Stimulated activated CD4-positive, alpha-beta T cell treated with anti-CD3 and anti-CD28 coated beads, TNF-alpha, amount 100 ng/mL, for 24 hours (primary cell): ENCODE results near the gene TRPC4AP.
"Not testable (repeated sequence)": the region's sequence is repeated elsewhere in the genome, so short reads cannot be mapped to it uniquely, and the experiment has no call there.

Experiments used
- DNase-seq, 3 experiments: peaks; one replicate each; pipeline ENCODE4 v3.0.0-alpha.2; 2020; ENCODE audit warnings: low read depth in 3 of 3

Gene TRPC4AP

DNA sequence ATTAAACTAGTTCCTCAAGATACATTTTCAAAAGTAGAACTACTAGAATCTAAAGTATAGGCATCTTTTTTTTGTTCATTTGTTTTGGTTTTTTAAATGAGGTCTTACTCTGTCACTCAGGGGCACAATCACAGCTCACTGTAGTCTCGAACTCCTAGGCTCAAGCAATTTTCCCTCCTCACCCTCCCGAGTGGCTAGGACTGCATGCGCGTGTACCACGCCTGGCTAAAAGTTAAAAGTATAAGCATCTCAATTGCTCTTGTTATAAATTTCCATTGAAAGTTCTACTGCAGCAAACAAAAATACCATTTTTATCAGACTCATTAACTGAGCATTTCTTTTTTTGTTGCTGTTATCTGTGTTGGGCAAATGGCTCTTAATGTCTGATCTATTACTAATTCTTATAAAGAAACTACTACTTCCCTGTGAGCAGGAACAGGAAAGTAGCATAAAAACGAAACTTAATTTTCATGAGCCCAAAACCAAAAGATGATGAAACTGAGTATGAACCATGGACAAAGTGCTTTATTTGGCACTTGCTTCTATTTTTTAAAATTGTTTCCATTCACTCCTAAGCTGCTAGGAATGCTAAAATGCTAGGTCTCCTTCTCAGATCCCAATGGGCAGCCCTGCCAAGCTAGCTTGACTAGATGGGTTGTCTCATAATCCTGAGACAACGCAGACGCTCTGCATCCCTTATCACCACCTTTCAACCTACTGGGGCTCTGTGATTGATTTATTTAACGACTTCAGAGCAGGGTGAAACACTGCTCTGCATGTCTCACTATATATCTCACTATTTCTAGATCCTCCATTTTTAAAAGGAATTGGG lies 36.9 kb downstream of the TRPC4AP start:
- DNase-seq = no peak

DNA sequence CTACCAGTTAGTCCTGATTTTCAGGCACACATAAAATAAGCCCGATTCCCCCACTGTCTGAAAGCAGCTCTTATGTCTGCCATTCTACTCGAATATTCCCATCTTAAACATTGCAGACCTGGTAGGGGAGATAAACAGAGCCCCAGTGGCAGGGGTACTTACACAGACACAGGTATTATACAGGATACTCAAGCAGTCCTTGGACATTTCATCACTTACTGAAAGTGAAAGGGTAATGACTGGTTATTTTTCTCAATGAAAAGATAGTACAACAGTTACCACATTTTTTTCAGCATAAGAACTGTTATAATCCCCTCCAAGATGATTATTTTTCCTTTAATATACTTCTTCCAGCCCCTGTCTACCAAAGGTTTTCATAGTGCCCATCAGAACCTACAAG lies 37.8 kb downstream of the TRPC4AP start:
- no peak for DNase-seq

DNA sequence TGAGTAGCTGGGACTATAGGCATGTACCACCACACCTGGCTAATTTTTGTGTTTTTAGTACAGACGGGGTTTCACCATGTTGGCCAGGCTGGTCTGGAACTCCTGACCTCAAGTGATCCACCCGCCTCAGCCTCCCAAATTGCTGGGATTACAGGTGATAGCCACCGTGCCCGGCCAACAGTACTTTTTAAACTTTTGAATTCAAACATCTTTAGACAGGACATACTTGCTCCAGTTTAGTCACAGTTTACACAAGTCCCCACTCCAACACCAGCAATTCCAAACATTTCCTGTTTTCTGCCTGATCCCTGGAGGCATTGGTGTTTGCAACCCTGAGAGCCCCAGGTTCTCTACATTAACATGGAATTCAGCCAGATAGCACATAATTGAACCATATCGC lies 40.0 kb downstream of the TRPC4AP start:
- DNase-seq = not testable (repeated sequence)

DNA sequence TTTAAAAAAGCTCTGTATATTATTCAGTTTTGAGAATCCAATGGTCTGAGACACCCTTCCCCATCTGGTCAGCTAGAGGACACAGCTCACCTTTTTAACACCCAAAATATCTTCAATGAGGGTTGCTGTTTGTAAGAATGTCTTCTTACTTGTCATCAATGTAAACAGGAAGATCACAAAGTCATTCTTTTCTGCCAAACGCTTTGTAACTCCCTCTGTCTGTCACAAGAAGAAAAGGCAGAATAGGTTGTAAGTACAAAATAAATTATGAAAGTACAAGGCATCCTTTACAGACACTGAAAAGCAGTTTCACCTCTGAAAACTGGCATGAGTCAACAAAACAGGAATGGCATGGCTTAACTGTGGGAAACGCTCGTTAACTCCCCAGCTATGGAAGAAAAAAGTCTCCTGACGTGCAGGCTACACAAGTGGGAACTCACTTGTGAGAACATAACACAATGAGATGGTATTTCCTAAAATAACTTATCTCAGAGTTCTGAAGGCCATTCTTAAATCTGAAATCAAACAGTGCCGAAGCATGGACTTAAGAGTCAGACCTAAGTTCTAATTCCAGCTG lies 42.7 kb downstream of the TRPC4AP start:
- no peak for DNase-seq

DNA sequence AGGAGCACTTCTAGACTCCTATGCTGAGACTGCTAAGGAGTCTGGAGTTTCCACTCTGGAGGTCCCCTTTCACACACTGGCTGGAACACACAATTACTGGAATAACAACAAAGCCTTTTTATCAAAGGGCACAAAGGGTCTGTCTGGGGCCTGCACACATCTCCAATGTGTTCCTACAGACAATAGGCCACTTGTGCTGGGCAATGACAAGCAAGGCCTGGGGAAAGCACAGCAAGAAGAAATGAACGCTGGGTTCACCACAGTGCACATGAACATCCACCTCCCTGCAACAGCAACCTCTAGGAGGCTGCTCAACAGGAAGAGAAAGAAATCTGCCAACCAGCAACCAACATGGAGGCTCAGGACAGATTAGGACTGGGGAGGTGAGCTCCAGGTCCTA lies 43.9 kb downstream of the TRPC4AP start:
- DNase-seq = no peak

DNA sequence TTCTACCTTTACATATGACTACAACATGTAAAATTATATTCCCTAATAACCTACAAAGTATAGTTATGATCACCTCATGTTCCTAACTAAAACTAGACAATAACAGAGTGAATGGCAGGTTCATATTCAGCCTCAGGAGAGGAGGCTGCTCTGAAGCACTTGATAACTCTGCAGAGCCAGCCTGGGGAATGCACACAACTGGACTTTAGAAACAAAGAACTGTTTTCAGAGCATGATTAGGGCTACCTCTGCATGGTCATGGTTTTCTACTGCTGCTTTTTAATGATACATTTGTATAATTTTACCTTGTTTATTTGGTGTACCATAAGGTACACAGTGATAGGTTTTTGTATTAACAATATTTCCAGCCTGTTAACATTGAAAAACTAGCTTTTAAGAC lies 50.3 kb downstream of the TRPC4AP start:
- no peak for DNase-seq

DNA sequence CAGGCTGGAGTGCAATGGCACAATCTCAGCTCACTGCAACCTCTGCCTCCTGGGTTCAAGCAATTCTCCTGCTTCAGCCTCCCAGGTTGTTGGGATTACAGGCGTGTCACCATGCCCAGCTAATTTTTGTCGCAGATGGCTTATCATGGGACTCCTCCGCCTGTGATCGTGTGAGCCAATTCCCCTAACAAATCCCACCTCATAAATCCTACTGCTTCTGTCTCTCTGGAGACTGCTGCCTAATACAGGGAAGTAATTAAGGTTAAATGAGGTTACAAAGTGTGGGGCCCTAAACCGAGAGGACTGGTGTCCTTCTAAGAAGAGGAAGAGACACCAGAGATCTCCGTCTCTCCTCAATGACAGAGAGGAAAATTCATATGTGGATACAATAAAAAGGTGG lies 52.0 kb downstream of the TRPC4AP start:
- DNase-seq = no peak

DNA sequence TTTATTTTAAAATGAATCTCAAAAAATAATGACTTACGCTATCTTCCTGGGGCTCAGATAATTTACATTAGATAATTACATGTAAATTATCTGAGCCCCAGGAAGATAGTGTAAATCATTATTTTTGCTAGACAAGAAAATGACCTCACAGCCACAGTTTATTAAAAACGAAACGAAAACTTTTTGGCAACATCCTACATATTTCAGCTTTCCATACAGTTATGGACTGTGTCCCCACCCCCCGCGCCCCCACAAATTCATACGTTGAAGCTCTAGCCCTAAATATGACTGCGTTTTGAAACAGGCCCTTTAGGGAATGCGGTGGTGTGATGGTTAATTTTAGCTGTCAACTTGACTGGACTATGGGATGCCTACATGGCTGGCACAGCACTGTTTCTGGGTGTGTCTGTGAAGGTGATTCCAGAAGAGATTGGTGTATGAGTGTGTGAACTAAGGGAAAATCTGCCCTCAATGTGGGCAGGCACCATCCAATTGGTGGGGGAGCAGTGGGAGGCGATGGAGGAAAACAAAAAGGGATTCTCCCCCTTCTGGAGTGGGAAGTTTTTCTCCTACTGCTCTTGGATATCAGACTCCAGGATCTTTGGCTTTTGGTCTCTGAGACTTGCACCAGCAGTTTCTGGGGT lies 52.6 kb downstream of the TRPC4AP start:
- no peak for DNase-seq

DNA sequence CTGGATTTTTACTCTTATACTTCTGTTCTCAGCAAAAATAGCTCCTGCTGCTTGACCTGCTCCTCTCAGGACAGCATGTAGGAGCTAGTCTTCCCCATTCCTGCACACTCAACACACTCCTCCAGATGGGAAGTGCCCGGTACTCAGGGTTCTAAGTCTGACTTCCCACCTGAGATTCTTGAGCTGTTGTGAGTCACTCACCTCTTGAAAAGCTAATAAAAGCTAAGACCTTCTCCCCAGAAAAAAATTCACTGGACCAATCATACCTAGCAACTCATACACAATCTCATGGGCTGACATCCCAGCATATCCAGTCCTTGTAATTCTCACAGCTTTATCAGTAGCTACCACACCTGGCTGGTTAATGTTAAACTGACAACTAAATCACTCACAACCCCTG lies 53.5 kb downstream of the TRPC4AP start:
- no peak for DNase-seq

DNA sequence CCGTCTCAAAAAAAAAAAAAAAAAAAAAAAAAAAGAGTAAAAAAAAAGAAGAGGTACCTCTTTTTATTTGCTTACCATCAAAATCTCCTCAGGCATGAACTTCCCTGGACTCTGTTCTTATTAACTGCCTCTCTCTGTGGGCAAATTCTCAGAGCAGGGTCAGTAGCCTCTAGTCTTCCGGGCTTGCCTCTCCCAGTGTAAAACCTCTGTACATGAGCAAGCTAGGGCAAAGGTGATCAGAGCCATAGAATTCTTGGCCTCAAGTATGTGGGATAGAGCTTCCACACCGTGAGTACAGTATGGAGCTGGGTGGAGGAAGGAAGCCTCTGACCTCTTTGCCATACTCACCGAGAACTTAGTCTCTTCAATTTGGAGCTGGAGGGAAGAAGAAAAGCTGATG lies 58.5 kb downstream of the TRPC4AP start:
- DNase-seq = no peak

DNA sequence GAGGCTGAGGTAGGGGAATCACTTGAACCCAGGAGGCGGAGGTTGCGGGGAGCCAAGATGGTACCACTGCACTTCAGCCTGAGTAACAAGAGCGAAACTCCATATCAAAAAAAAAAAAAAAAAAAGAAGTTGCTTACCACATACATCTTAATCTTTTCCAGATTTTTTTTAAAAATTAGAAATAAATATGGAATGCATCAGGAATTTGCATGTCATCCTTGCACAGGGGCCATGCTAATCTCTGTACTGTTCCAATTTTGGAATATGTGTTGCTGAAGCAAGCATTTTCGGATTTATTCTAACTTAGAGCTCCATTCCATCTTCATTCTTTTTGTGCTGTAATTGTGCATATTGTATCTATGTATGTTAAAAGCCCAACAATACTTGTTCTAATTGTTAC lies 62.5 kb downstream of the TRPC4AP start:
- DNase-seq = no peak

DNA sequence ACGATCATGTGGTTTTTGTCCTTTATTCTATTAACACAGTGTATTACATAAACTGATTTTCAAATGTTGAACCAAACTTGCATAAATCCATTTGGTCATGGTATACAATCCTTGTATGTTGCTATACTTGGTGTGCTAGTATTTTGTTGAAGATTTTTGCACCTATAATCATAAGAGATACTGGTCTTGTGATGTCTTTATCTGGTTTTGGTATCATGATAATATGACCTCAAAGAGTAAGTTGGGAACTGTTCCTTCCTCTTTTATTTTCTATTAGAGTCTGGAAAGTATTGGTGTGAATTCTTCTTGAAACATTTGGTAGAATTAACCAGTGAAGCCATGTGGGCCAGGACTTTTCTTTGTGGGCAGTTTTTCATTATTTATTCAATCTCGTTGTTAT lies 65.3 kb downstream of the TRPC4AP start:
- no peak for DNase-seq

DNA sequence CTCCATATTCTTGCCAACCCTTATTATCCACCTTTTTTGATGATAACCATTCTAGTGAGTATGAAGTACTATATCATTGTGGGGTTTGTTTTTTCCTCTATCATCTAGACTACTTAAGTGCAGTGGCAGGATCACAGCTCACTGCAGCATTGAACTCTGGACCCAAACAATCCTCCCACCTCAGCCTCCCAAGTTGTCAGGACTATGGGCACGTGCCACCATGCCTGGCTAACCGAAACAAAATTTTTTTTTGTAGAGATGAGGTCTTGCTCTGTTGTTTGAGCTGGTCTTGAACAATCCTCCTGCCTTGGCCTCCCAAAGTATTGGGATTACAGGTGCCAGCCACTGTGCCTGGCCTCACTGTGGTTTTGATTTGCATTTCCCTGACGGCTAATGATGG lies 67.5 kb downstream of the TRPC4AP start:
- no peak for DNase-seq

DNA sequence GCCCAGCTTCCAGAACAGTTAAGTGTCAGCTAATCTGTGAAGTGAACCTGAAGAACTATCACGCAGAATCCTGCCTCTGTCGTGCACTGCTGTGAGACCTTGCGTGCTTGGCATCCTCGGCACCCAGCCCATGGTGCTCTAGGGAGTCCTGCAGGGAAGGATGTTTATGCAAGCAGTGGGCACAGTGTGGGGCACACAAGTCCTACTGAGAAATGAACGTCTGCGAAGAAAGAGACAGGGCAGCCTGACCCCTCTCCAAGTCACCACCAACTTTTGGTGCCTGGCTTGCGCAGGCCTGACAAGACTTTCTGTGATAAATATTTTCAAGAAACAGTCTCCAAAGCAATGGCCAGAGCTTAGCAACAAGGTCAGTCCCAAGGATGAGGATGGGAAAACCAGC lies 69.0 kb downstream of the TRPC4AP start:
- DNase-seq = no peak

DNA sequence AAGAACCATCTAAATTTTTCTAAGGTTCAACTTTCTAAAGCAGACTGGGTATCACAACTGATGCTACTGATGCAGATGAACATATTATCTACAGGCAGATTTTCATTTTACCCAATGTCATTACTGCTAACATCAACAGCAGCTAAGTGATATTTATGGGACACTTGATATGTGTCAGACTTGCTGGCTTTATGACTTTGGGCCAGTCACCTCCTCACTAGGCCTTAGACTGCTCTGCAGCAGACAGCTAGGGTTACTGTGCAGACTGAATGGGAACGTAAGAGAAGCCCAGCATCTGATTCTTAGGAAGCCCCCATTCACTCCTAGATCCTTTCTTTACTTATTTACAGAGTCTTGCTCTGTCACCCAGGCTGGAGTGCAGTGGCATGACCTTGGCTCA lies 70.8 kb downstream of the TRPC4AP start:
- DNase-seq = no peak

DNA sequence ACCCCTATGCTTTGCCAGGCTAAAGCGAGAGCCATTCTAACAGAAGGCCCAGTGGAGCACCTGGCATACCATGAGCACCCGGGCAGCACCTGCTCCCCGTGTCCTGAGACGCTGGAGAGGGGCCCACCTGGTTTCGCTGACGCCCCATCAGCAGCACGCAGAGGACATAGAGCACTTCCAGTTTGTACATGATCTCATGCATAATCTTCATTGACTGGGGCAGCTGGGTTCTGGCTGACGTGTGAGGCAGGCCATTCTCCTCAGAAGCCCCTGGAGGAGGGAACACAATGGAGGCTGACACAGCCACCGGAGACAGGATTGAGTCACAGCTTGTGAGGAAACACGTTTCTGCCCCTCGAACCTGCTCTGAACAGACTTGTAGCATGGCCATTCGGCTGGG lies 71.5 kb downstream of the TRPC4AP start:
- no peak for DNase-seq

DNA sequence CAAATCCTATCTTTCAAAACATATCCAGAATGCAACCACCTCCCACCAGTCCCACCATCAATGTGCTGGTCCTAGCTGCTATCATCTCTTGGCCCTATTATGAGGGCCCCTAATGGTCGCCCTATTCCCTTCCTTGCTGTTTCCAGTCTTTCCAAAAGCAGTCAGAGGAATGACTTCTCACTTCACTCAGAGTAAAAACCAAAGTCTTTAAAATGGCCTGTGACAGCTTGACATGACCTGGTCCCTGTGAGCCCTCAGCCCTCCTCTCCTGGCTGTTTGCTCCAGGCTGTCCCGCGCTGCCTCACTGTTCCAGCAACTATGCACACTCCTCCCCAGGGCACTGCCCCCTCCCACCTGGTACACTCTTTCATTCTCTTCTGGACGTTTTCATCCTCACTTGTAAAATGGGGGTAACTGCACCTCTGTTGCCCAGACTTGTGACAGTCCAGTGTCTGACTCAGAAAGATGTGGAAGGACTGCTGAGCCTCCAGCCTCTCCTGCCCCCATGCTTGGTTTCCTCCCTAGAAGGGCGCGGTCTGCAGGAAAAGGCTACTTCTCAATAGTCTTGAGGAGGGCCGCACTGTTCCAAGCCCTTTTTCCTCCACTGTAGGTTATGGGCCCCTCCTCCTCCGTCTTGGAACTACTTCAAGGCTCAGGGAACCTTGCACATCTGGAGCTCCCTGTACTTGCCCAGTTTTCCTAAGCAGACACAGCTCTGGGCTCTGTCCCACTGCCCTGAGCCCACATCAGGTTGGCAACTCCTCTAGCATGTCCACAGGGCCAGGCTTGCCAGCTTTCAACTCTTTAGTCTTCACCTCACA lies 72.3 kb downstream of the TRPC4AP start:
- no peak for DNase-seq

DNA sequence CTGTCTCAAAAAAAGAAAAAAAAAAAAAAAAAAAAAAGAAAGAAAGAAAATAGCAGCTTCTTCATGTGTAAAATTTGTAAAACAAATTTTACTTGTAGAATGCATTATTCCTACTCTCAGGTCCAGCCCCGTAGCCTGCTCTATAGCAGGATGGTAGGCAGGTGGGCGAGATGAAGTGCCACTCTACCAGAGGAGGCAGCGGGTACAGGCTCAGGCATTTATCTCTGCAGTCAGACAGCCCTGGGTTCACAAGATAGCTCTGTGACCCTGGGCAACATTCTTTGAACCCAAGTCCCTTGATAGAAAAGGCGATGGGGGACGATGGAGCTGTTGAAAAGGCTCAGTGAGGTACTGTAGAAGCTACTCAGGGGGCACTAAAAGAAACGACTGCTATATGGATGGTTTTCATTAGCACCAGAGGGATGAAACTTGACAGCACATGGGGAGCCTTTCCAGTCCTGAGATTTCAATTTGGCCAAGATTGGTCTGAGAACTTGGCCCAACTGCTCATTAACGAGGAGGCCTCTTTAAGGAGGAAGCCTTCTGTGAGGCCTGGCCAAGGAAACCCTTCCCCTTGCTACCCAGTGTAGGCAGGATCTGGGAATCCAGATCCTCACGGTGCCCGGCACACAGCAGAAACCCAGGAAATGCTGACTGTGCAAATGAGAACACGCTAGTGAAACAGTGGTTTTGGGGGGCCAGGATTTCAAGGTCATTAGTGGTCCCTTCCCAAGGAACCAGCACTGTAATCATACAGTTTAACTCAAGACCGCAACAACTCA lies 73.8 kb downstream of the TRPC4AP start:
- DNase-seq = no peak

DNA sequence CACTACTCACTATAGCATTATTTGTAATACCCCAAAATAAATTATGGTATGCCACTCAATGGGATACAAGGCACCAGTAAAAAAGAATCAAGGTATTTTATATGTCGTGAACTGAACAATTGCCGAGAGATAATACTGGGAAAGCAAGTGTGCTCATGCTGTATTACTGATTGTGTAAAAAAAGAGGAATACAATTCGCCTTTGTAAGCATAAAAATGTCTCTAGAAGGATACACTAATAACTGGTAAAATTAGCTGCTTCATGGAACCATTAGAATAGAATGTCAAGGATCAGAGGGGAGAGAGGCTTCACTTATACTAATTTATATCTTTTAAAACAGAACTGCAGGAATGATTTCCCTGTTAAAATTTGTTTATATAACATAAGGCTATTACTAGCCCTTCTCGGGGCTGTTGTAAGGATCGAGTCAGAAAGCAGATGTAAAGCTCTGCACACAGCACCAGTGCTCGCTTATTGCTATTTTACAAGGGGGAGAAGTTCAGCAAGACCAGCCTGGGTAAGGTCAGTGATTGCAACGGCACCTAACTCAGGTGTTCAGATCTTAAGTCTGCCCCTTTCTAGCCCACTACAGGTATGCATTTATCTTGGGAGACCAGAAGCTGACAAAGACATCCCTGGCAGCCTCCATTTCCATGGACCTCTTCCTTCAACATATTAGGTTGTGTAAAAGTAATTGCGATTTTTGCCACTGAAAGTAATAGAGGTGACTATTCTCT lies 75.3 kb downstream of the TRPC4AP start:
- no peak for DNase-seq

DNA sequence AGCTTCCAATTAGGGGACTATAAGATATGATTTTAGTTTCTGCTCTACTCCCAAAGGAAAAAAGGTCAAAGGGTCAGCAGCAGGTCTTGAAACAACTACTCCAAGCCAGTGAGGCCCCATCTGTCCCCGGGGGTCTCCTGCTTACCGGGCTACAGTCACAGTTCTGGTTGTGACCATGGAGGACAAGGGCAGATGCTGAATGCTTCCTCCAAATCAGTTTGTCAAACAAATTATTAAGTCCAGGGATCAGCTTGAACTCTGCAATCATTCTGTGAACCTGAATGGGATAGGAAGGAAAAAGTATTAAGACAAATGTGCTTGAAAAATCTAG lies 76.8 kb downstream of the TRPC4AP start:
- DNase-seq = no peak

DNA sequence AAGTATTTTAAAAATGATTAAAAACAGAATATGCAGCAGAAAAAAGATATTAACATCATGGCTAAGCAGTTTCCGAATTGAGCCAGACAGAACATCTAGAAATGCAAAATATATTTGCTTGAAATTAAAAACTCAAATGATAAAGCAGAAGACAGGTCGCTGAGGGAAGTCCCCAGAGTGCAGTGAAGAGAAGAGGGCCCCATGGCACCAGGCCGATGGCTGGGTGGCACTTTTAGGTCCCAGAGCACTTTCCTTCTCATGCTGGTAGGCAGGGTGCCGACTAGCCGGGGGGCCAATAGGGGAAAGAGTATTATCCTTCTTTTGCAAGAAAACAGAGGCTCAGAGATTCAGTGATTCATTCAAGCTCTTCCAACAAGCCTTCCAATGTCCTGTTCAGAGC lies 78.1 kb downstream of the TRPC4AP start:
- DNase-seq = no peak
